ENCODE measurements around the gene LRRC8D. TPM values are rescaled to one million over a fixed set of nuclear protein-coding genes. Genes with fewer than 3 reads are reported as not detected.
A peak's percentile ranks its signal among the peaks of the same experiment; 100 is the strongest.

LRRC8D gene
- total and polyA plus RNA-seq, 8 donors = 14.3 to 23.6 (median 17.0) TPM

- ATAC-seq (no peak), DNase-seq (no peak)
- Histone ChIP-seq H3K9me3 (no peaks in the 10 kb centered on the region), H3K27ac (no peak overlapping the region), H3K36me3 (no peaks in the 10 kb centered on the region), H3K27me3 (no peaks in the 10 kb centered on the region), H3K4me1 (peaks cover 0 to 14% of the 10 kb centered on the region in 2 donors), H3K4me3 (no peak overlapping the region)
- no peak for TF ChIP-seq CTCF (IDR thresholded peaks at IDR 0.05)
- intact Hi-C loops (cut with DNase I) = no loop called here
Observed at GRCh38 chr1:89892816-89893215, 72.0 kb downstream of the LRRC8D start.

GRCh38 chr1:89894210-89895201, 73.7 kb downstream of the LRRC8D start:
- Histone ChIP-seq H3K4me3 (no peak overlapping the region), H3K27ac (no peak overlapping the region), H3K36me3 (no peaks in the 10 kb centered on the region), H3K27me3 (no peaks in the 10 kb centered on the region), H3K4me1 (peaks cover 0 to 14% of the 10 kb centered on the region in 2 donors), H3K9me3 (no peaks in the 10 kb centered on the region)
- DNase-seq (no peak), ATAC-seq (peak; percentile 25)
- no peak for TF ChIP-seq CTCF (IDR thresholded peaks at IDR 0.05)
- intact Hi-C loops (cut with DNase I) = no loop called here

- no peak for TF ChIP-seq CTCF (IDR thresholded peaks at IDR 0.05)
- ATAC-seq (no peak), DNase-seq (no peak)
- Histone ChIP-seq H3K27me3 (no peaks in the 10 kb centered on the region), H3K4me1 (peaks cover 0 to 2% of the 10 kb centered on the region in 2 donors), H3K4me3 (no peak overlapping the region), H3K27ac (no peak overlapping the region), H3K36me3 (no peaks in the 10 kb centered on the region), H3K9me3 (no peaks in the 10 kb centered on the region)
- intact Hi-C loops (cut with DNase I) = no loop called here
Observed at GRCh38 chr1:89896105-89896942, 75.5 kb downstream of the LRRC8D start.

GRCh38 chr1:89897347-89898133, 76.7 kb downstream of the LRRC8D start:
- intact Hi-C loops (cut with DNase I) = no loop called here
- ATAC-seq = no peak
- no peak for TF ChIP-seq CTCF (IDR thresholded peaks at IDR 0.05)

More at GRCh38 chr1:89897347-89898133, 76.7 kb downstream of the LRRC8D start:
- no peak overlapping the region for H3K27ac ChIP-seq
- DNase-seq = no peak
- H3K36me3 ChIP-seq = no peaks in the 10 kb centered on the region
- H3K4me3 ChIP-seq = no peak overlapping the region
- no peaks in the 10 kb centered on the region for H3K27me3 ChIP-seq
- H3K9me3 ChIP-seq = no peaks in the 10 kb centered on the region
- H3K4me1 ChIP-seq = no peaks in the 10 kb centered on the region
